GM12872 (cell line): Measurements from ENCODE around the gene KCTD13.

Source experiments
- TF ChIP-seq, protein P1 (sequence below): IDR thresholded peaks from 3 replicates; pipeline ENCODE4 v1.5.1; 2011; ENCODE audit warnings: low read depth, mild to moderate bottlenecking, low read length, moderate library complexity; ENCODE audit not compliant: insufficient read depth

Gene KCTD13

DNA sequence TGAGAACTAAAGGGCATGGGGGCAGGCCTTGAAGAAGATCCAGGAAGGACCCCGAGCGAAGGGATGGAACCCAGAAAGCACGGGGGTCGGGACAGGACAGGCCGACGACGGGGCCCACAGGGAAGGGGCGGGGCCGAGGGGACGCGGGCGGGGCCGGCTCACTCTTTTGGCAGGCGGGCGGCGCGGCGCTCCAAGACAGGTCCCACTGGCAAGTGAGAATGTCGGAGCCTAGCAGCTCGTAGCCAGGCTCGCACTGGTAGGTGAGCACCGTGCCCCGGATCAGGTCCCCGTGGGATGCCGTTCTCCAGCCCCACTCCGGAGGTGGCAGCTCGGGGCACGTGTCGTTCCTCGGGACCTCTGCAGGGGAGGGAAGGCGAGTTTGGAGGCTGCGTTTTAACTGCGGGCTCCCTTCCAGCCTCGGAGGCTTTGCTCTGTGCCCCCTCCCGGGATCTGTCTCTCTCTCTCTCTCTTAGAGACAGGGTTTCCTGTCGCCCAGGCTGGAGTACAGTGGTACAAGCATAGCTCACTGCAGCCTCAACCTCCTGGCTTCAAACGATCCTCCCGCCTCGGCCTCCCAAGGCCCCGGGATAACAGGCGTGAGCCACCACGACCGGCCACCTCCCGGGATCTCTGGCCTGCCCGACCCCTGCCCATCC, 49.3 kb downstream of the KCTD13 start:
- TF ChIP-seq, protein P1, sequence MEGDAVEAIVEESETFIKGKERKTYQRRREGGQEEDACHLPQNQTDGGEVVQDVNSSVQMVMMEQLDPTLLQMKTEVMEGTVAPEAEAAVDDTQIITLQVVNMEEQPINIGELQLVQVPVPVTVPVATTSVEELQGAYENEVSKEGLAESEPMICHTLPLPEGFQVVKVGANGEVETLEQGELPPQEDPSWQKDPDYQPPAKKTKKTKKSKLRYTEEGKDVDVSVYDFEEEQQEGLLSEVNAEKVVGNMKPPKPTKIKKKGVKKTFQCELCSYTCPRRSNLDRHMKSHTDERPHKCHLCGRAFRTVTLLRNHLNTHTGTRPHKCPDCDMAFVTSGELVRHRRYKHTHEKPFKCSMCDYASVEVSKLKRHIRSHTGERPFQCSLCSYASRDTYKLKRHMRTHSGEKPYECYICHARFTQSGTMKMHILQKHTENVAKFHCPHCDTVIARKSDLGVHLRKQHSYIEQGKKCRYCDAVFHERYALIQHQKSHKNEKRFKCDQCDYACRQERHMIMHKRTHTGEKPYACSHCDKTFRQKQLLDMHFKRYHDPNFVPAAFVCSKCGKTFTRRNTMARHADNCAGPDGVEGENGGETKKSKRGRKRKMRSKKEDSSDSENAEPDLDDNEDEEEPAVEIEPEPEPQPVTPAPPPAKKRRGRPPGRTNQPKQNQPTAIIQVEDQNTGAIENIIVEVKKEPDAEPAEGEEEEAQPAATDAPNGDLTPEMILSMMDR, result no peak

DNA sequence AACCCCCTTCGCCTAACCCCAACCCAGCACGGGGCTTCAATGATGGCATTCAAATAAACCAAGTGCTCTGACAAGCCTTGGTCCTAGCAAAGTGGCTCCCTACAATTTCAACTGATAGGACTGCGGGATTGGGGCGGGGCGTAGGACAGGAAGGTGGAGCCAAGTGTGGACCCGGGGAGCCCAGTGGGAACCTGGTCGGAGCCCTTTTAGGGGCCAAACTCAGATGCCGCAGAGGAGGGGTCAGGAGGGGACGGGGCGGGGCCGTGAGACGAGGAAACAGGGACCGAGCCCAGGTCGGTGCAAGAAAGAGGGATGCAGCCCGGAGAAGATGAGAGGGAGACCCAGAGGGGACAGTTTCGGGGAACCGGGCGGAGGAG, 49.8 kb downstream of the KCTD13 start:
- TF ChIP-seq, protein P1, result no peak

DNA sequence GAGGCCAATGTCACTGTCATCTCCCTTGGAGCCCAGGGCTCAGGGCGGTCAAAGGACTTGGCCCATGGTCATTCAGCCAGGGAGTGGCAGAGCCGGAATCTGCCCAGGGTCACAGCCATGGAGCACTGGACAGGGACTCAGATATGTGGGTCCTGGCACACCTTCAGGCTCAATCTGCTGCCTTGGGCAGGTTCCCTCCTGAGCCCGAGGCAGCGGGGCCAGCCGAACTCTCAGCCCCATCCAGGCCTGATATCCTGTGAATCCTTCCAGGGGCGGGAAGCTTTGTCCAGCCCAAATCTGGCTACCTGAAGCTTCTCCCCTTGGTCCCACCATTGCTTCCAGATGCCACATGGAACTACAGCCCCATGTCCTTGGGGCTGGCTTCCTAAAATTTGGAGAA, 50.8 kb downstream of the KCTD13 start:
- TF ChIP-seq, protein P1, result no peak

DNA sequence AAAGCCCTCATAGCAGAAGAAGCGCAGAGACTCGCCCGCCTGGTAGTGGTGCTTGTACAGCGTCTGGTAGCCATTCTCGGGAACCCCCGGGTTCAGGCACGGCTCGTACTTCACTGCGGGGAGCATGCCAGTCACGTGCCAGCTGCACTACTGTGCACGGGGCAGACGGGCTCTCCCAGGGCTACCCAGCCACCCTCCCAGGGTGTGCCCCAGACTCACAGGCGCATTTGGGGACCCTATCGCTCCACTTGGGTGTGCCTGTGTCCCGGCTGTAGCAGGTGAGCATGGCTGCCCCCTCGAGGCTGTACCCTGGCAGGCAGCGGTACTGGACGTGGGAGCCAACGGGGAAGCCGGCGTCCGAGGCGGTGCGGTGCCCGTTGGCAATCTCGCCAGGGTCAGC, 52.7 kb downstream of the KCTD13 start:
- TF ChIP-seq, protein P1, result no peak

DNA sequence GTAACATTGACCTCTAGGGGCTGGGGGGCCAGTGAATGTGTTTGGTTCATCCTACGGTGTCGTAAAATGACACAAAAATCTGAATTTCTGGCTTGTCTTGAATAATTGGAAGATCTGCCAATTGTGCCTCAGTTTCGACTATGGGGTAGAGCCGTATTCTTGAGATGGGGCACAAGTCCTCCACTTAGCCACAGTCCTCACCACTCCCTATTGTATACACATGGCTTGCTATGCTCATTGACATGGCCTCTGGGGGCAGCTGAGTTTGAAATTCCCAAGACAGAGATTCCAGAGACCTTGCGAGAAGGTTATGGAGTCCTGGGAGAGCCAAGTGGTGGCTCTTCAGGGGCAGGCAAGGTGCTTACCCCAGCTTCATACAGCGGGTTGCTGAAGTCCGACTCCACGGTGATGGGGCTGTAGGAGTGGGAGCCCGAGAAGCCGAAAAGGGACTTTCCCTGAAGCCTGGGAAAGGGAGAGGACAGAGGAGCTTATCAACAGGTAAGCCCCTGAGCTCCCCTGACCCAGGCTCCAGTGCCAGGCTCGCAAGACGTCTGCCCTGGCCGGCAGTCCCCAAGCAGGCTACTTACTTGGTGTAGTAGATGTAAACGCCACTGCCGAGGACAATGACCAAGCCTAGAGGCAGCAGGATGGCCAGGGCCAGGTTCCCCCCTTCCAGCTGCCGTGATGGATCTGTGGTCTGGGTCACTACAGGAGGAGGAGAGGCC, 54.0 kb downstream of the KCTD13 start:
- TF ChIP-seq, protein P1, result no peak

DNA sequence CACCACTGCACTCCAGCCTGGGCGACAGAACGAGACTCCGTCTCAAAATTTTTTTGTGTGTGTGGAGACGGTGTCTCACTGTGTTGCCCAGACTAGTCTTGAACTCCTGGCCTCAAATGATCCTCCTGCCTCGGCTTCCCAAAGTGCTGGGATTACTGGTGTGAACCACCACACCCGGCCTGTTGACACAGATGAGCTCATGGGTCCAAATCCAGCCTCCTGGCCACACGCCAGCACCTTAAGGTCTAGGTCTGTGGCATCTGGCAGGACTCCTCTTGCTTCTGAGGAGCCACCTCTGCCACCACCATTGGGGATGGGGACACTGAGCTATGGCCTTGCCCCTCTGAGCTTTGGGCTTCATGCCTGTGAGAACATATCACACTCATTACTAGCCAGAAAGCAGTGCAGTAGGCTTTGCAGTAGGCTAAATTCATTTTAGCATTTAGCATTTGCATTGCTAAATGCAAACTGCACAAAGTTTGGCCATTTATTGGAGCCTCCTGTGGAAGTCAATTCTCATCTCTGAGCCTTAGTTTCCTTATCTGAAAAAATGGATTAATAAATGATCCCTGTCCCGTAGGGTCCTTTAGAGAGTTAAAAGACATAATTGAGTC, 57.5 kb downstream of the KCTD13 start:
- TF ChIP-seq, protein P1, result no peak

DNA sequence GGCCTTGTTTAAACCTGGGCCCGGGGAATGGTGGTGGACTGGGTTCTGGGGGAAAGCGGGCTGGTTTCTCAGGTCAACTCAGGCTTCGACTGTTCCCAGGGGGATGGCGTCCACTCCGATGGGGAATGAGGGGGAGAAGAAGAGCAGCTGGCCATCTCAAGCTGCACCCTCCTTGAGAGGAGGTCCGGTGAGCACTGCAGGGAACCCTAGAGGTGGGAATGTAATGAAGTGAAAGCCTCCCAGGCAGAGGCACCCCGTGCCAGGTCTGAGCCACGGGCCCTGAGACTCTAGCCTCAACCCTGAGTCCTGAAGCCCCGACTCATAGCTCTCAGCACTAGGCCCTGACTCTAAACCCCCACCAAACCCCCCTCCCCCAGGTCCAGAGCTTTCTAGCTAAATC, 61.8 kb downstream of the KCTD13 start:
- TF ChIP-seq, protein P1, result no peak
